GM12865 (cell line): Measurements from ENCODE around the gene KCNG2.

Experiments used
- DNase-seq: peaks from one replicate; pipeline ENCODE4 v3.0.0; 2010; ENCODE audit warnings: low read depth
- H3K4me3 ChIP-seq: 2 replicates; pipeline ENCODE4 v1.5.1; 2011; ENCODE audit warnings: mild to moderate bottlenecking, low read depth, low read length, control low read depth
- CTCF ChIP-seq: IDR thresholded peaks from 2 replicates; pipeline ENCODE4 v1.5.1; 2011; ENCODE audit warnings: low read length, control low read depth, low read depth, inconsistent platforms; ENCODE audit not compliant: insufficient read depth; ENCODE audit errors: missing control alignments

The KCNG2 gene

GRCh38 chr18:79754022-79754761 is 43.5 kb upstream of the KCNG2 start:
- H3K4me3 ChIP-seq, result no peak overlapping the region
- no peak for DNase-seq
- no peak for TF ChIP-seq CTCF

DNA sequence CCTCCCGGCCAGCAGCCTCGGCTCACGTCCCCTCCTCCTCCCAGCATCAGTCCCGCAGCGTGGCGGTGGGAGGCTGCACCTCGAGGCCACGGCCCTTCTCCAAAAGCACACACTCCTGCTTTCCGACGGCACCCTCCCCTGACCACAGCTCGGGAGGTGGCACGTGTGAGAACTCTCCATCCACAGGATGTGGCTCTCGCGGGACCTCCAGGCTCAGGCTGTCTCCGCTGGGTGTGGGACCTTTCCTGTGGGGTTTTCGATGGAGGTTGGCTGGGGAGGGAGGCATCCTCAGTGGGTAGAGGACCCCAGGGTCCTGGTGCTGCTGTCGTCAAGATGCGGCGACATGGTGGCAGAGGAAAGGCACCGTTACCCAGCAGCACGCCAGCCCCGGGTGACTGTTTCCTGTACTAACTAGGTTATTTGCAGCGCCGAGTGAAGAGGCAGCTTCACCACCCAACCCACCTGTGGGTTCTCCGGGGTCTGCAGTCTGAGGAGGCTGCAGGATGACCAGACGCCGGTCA is 42.8 kb upstream of the KCNG2 start:
- no peak overlapping the region for H3K4me3 ChIP-seq
- no peak for TF ChIP-seq CTCF
- DNase-seq, result no peak

GRCh38 chr18:79755496-79756142 is 42.1 kb upstream of the KCNG2 start:
- no peak for DNase-seq
- no peak overlapping the region for H3K4me3 ChIP-seq

GRCh38 chr18:79756143-79756500 is 41.6 kb upstream of the KCNG2 start:
- H3K4me3 ChIP-seq, result no peak overlapping the region
- no peak for DNase-seq
- TF ChIP-seq CTCF, result no peak

More at GRCh38 chr18:79755496-79756142, 42.1 kb upstream of the KCNG2 start:
- no peak for TF ChIP-seq CTCF

DNA sequence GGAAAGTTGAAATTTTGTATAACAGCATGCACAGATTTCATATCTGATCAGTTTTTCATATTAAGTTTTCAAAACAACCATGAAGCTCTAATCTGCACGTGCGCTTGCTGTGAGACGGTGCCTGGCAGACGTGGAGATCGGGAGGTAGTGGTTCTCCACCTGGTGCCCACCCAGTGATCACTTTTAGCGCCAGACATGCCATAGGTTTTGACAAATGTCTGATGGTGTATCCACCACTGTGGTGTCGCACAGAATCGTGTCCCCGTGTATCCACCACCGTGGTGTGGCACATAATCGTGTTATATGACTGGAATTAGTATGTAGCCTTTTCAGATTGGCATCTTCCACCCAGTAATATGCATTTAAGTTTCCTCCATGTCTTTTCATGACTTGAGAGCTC is 40.9 kb upstream of the KCNG2 start:
- TF ChIP-seq CTCF, result no peak
- DNase-seq, result no peak
- H3K4me3 ChIP-seq, result no peak overlapping the region

DNA sequence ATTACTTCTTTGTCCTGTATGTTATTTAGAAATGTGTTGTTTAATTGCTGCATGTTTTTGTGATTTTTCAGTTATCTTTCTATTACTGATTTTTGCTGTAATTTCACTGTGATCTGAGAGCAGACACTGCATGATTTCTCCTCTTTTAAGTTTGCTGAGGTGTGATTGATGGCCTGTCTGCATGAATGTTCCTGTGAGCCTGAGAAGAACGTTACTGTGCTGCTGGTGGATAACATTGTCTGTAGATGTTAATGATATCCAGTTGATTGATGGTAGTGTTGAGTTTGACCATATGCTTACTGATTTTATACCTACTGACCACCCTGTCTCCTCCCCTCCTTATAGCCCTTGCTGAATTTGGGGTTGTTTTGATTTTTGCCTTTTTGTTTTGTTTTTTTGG is 37.4 kb upstream of the KCNG2 start:
- no peak for DNase-seq
- no peak overlapping the region for H3K4me3 ChIP-seq
- no peak for TF ChIP-seq CTCF
